ENCODE results near the gene SHMT1.
"Not testable (repeated sequence)": the region's sequence is repeated elsewhere in the genome, so short reads cannot be mapped to it uniquely, and the experiment has no call there.

The SHMT1 gene

DNA sequence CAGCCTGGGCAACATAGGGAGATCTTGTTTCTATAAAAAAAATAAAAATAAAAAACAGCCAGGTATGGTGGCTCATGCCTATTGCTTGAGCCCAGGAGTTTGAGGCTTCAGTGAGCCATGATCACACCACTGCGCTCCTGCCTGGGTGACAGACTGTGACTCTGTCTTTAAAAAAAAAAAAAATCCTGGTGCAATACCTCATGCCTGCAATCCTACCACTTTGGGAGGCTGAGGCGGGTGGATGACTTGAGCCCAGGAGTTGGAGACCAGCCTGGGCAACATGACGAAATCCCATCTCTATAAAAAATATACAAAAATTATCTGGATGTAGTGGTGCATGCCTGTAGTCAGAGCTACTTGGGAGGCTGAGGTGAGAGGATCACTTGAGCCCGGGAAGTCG lies 15.3 kb upstream of the SHMT1 start:
- H2BK12ac ChIP-seq (ENCODE audit: low read length in 2 of 2); H4K91ac ChIP-seq (ENCODE audit: low read length); H3K4me3 ChIP-seq (ENCODE audit: insufficient read depth in 1 of 2, low read depth in 1 of 2, low read length in 2 of 2); H3K9ac ChIP-seq (ENCODE audit: low read length); H2AK5ac ChIP-seq (ENCODE audit: low read length, severe bottlenecking); H2BK5ac ChIP-seq (ENCODE audit: low read depth, low read length, poor library complexity, severe bottlenecking); H3K14ac ChIP-seq (ENCODE audit: low read length in 2 of 2); H2AFZ ChIP-seq (ENCODE audit: low read depth, low read length); H3K23ac ChIP-seq (ENCODE audit: low read length in 2 of 2); H2BK120ac ChIP-seq (ENCODE audit: low read depth, low read length); H3K27ac ChIP-seq (ENCODE audit: low read length, poor library complexity, severe bottlenecking); DNase-seq; H3K79me1 ChIP-seq (replicated peaks; ENCODE audit: low read length, poor library complexity, severe bottlenecking); H2BK15ac ChIP-seq (ENCODE audit: low read depth, poor library complexity, severe bottlenecking); H3K36me3 ChIP-seq (ENCODE audit: control insufficient read depth in 1 of 2, insufficient read depth in 2 of 2, low read depth in 1 of 2, low read length in 2 of 2); H4K8ac ChIP-seq (ENCODE audit: low read length); H3K4me2 ChIP-seq (ENCODE audit: low read length, poor library complexity, severe bottlenecking); H3K4me1 ChIP-seq (ENCODE audit: control insufficient read depth, insufficient read depth, low read depth, low read length); H3K18ac ChIP-seq (ENCODE audit: low read depth in 1 of 2, low read length in 2 of 2); H3K4ac ChIP-seq (ENCODE audit: low read depth in 1 of 2, low read length in 2 of 2); H3K9me3 ChIP-seq (ENCODE audit: control insufficient read depth, low read length): not testable (repeated sequence)
- 100% methylated on average over 2 of the region's 5 CpGs for WGBS
- peaks cover 18 to 27% of the 10 kb centered on the region in 2 experiments for H3K27me3 ChIP-seq (ENCODE audit: control insufficient read depth in 1 of 2, insufficient read depth in 1 of 2, low read length in 2 of 2)

- Histone ChIP-seq H2BK5ac (ENCODE audit: low read depth, low read length, poor library complexity, severe bottlenecking) (no peak overlapping the region), H4K8ac (ENCODE audit: low read length) (no peak overlapping the region), H3K4me2 (ENCODE audit: low read length, poor library complexity, severe bottlenecking) (no peak overlapping the region), H3K18ac (ENCODE audit: low read depth in 1 of 2, low read length in 2 of 2) (no peak overlapping the region), H3K79me1 (replicated peaks; ENCODE audit: low read length, poor library complexity, severe bottlenecking) (no peaks in the 10 kb centered on the region), H2BK12ac (ENCODE audit: low read length in 2 of 2) (no peak overlapping the region), H3K9me3 (ENCODE audit: control insufficient read depth, low read length) (peaks cover 5% of the 10 kb centered on the region), H2AFZ (ENCODE audit: low read depth, low read length) (no peak overlapping the region), H3K36me3 (ENCODE audit: control insufficient read depth in 1 of 2, insufficient read depth in 2 of 2, low read depth in 1 of 2, low read length in 2 of 2) (no peaks in the 10 kb centered on the region), H3K27ac (ENCODE audit: low read length, poor library complexity, severe bottlenecking) (no peak overlapping the region), H3K23ac (ENCODE audit: low read length in 2 of 2) (no peak overlapping the region), H3K9ac (ENCODE audit: low read length) (no peak overlapping the region), H2BK15ac (ENCODE audit: low read depth, poor library complexity, severe bottlenecking) (no peak overlapping the region), H3K4ac (ENCODE audit: low read depth in 1 of 2, low read length in 2 of 2) (no peak overlapping the region), H2AK5ac (ENCODE audit: low read length, severe bottlenecking) (no peak overlapping the region), H3K14ac (ENCODE audit: low read length in 2 of 2) (no peak overlapping the region), H3K4me3 (ENCODE audit: insufficient read depth in 1 of 2, low read depth in 1 of 2, low read length in 2 of 2) (no peak overlapping the region), H3K27me3 (ENCODE audit: control insufficient read depth in 1 of 2, insufficient read depth in 1 of 2, low read length in 2 of 2) (peaks cover 18 to 25% of the 10 kb centered on the region in 2 experiments), H3K4me1 (ENCODE audit: control insufficient read depth, insufficient read depth, low read depth, low read length) (no peaks in the 10 kb centered on the region), H4K91ac (ENCODE audit: low read length) (no peak overlapping the region), H2BK120ac (ENCODE audit: low read depth, low read length) (no peak overlapping the region)
- no peak for DNase-seq
- WGBS = 100% methylated on average over 2 of the region's 2 CpGs
Observed at GRCh38 chr17:18378205-18378505, 14.8 kb upstream of the SHMT1 start.

- no peak within 1 kb of the TSS for H3K4ac ChIP-seq (ENCODE audit: low read depth in 1 of 2, low read length in 2 of 2)
- H3K9me3 ChIP-seq (ENCODE audit: control insufficient read depth, low read length) = peaks cover 5% of the 10 kb centered on the region
- H4K8ac ChIP-seq (ENCODE audit: low read length) = no peak within 1 kb of the TSS
- H2AFZ ChIP-seq (ENCODE audit: low read depth, low read length) = no peak within 1 kb of the TSS
- H4K91ac ChIP-seq (ENCODE audit: low read length) = no peak within 1 kb of the TSS
- H3K14ac ChIP-seq (ENCODE audit: low read length in 2 of 2) = no peak within 1 kb of the TSS
- 85% methylated on average over 20 of the region's 20 CpGs for WGBS
- no peak for DNase-seq
- H3K23ac ChIP-seq (ENCODE audit: low read length in 2 of 2) = no peak within 1 kb of the TSS
- H2BK12ac ChIP-seq (ENCODE audit: low read length in 2 of 2) = no peak within 1 kb of the TSS
- H3K36me3 ChIP-seq (ENCODE audit: control insufficient read depth in 1 of 2, insufficient read depth in 2 of 2, low read depth in 1 of 2, low read length in 2 of 2) = no peaks in the 10 kb centered on the region
- no peak within 1 kb of the TSS for H3K4me2 ChIP-seq (ENCODE audit: low read length, poor library complexity, severe bottlenecking)
- no peaks in the 10 kb centered on the region for H3K79me1 ChIP-seq (replicated peaks; ENCODE audit: low read length, poor library complexity, severe bottlenecking)
- H3K4me1 ChIP-seq (ENCODE audit: control insufficient read depth, insufficient read depth, low read depth, low read length) = no peaks in the 10 kb centered on the region
- no peak within 1 kb of the TSS for H3K27ac ChIP-seq (ENCODE audit: low read length, poor library complexity, severe bottlenecking)
- H2BK120ac ChIP-seq (ENCODE audit: low read depth, low read length) = no peak within 1 kb of the TSS
- H3K27me3 ChIP-seq (ENCODE audit: control insufficient read depth in 1 of 2, insufficient read depth in 1 of 2, low read length in 2 of 2) = peaks cover 18 to 25% of the 10 kb centered on the region in 2 experiments
- H3K9ac ChIP-seq (ENCODE audit: low read length) = no peak within 1 kb of the TSS
- no peak within 1 kb of the TSS for H3K4me3 ChIP-seq (ENCODE audit: insufficient read depth in 1 of 2, low read depth in 1 of 2, low read length in 2 of 2)
- no peak within 1 kb of the TSS for H3K18ac ChIP-seq (ENCODE audit: low read depth in 1 of 2, low read length in 2 of 2)
- no peak within 1 kb of the TSS for H2BK15ac ChIP-seq (ENCODE audit: low read depth, poor library complexity, severe bottlenecking)
- no peak within 1 kb of the TSS for H2BK5ac ChIP-seq (ENCODE audit: low read depth, low read length, poor library complexity, severe bottlenecking)
- H2AK5ac ChIP-seq (ENCODE audit: low read length, severe bottlenecking) = no peak within 1 kb of the TSS
Observed at GRCh38 chr17:18377437-18378204, 14.3 kb upstream of the SHMT1 start, which contains the start of gene EVPLL. EVPLL (plus strand) TSS chr17:18377778; CDS start chr17:18380938, 3,160 bp downstream.

- H3K4me3 ChIP-seq (ENCODE audit: insufficient read depth in 1 of 2, low read depth in 1 of 2, low read length in 2 of 2) = no peak overlapping the region
- no peak overlapping the region for H2BK12ac ChIP-seq (ENCODE audit: low read length in 2 of 2)
- H2AFZ ChIP-seq (ENCODE audit: low read depth, low read length) = no peak overlapping the region
- no peak overlapping the region for H2BK120ac ChIP-seq (ENCODE audit: low read depth, low read length)
- H3K23ac ChIP-seq (ENCODE audit: low read length in 2 of 2) = no peak overlapping the region
- H3K14ac ChIP-seq (ENCODE audit: low read length in 2 of 2) = no peak overlapping the region
- no peak overlapping the region for H3K4ac ChIP-seq (ENCODE audit: low read depth in 1 of 2, low read length in 2 of 2)
- H3K27me3 ChIP-seq (ENCODE audit: control insufficient read depth in 1 of 2, insufficient read depth in 1 of 2, low read length in 2 of 2) = peaks cover 0 to 14% of the 10 kb centered on the region in 2 experiments
- H4K91ac ChIP-seq (ENCODE audit: low read length) = no peak overlapping the region
- no peak overlapping the region for H3K9ac ChIP-seq (ENCODE audit: low read length)
- no peaks in the 10 kb centered on the region for H3K4me1 ChIP-seq (ENCODE audit: control insufficient read depth, insufficient read depth, low read depth, low read length)
- no peak overlapping the region for H2AK5ac ChIP-seq (ENCODE audit: low read length, severe bottlenecking)
- DNase-seq = no peak
- no peak overlapping the region for H3K18ac ChIP-seq (ENCODE audit: low read depth in 1 of 2, low read length in 2 of 2)
- H3K36me3 ChIP-seq (ENCODE audit: control insufficient read depth in 1 of 2, insufficient read depth in 2 of 2, low read depth in 1 of 2, low read length in 2 of 2) = no peaks in the 10 kb centered on the region
- H3K4me2 ChIP-seq (ENCODE audit: low read length, poor library complexity, severe bottlenecking) = no peak overlapping the region
- H2BK5ac ChIP-seq (ENCODE audit: low read depth, low read length, poor library complexity, severe bottlenecking) = no peak overlapping the region
- peaks cover 5% of the 10 kb centered on the region for H3K9me3 ChIP-seq (ENCODE audit: control insufficient read depth, low read length)
- 75% methylated on average over 4 of the region's 7 CpGs for WGBS
- no peak overlapping the region for H3K27ac ChIP-seq (ENCODE audit: low read length, poor library complexity, severe bottlenecking)
- H2BK15ac ChIP-seq (ENCODE audit: low read depth, poor library complexity, severe bottlenecking) = no peak overlapping the region
- H4K8ac ChIP-seq (ENCODE audit: low read length) = no peak overlapping the region
- no peaks in the 10 kb centered on the region for H3K79me1 ChIP-seq (replicated peaks; ENCODE audit: low read length, poor library complexity, severe bottlenecking)
Observed at GRCh38 chr17:18374216-18374615, 10.9 kb upstream of the SHMT1 start.

Data from mesenchymal stem cell (in vitro differentiated cells and primary cell).